HK-2 (cell line): Measurements from ENCODE around the gene TMED7.

Experiments used
- DNase-seq: peaks from one replicate; pipeline ENCODE4 v3.0.0-alpha.2; 2018; ENCODE audit not compliant: unreplicated experiment

The TMED7 gene

DNA sequence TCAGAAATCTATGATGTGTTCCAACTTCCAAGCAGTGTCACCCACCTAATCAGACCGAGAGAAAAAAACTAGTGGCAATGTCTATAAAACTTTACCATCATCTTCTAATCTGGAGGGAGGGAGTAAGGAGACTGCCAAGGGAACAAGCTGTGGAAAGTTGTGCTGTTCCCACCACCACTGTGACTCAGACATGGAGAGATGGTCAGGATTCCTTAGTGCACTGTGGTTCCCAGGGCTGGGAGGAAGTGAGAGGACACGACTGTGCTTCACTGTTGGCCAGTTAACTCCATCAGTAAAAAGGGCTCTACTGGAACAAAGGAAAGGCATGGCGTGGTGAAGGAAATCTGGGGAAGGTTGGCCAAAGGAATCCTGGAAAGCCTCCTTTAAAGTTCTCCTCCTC lies 42.4 kb downstream of the TMED7 start:
- DNase-seq: peak; percentile 28

DNA sequence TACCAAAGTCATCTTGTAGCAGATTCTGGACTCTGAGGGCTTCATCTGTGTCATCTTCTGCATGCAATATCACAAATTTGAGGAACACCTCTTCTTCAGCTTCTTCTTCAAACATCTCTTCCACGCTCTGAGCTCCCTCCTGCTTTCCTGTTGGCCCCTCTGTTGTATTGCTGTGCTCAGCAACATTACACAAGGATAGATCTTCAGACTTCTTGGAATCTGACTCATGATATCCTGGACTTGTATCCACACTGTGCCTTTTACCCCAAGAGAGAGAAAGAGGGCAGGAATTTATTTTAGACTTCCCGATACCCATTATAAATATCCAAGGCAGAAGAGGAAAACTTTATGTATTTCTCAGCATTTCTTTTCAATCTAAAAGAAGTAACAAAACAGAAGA lies 44.9 kb downstream of the TMED7 start:
- no peak for DNase-seq

DNA sequence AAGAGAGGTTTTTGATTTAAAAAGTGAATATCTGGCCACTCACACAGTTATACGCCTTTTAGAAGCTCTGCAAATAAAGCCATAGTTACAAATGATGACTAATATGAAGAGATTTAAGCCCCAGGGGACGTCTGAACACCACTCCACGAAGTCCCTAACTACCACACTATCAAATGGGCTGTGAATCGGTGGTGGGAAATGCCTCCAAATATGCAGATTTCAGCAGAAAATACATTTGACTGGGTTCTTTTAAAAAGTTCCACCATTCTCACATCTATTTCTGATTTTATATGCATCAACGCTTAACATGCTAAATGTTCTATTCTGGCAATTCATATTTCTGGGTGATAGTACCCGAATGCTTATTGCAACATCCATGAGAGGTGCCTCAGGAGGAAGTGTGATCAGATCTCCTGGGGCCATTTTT lies 46.1 kb downstream of the TMED7 start:
- no peak for DNase-seq

DNA sequence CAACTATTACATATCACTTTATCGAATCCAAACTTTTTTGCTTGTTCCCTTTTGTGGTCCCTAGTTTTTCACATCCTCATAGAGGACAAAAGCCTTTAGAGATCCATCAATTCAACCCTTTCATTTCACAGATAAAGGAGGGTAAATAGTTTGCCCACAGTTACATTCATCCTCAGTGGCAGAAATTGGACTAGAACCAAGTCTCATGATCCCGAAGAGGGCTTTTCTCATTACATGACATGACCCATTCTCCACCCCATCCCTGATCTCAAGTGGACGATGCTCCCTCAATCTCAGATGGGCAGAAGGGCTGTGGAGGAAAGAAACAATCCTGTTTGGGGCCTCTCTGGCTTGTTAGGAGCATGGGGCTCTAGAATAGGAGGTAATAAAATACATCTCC lies 46.6 kb downstream of the TMED7 start:
- DNase-seq: no peak

DNA sequence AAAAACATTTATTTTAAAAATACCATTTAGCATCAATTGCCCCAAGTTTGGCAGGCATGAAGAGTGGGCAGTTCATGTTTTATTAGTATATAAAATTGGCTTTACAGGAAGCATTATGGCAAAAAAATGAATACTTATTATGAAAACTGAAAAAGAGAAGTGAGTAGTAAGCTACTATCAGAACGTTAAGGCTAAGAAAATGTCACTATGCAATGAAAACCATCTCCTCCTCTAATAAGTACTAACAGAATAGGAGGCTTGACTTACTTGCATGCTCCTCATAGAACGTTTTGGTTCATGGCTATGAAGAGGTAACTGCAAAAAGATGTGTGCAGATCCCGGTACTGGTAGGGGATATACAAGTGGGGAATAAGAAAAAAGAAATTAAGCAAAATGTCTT lies 47.2 kb downstream of the TMED7 start:
- DNase-seq: no peak

DNA sequence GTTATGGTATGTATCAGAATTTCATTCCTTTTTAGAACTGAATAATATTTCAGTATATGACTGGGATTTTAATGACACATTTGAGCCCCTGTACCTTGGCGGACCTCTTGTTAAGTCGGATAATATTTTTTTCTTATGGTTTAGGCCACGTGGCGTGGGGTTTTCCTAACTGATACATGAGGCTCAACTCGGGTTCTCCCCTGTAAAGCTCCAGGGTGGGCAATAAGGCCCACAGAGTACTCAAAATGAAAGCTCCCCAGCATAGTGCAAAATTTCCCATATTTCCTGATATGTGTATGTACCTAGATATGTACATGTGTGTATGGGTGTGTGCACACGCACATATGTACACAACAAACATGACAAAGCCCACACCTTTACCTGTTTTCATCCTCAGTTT lies 48.1 kb downstream of the TMED7 start:
- DNase-seq: no peak

DNA sequence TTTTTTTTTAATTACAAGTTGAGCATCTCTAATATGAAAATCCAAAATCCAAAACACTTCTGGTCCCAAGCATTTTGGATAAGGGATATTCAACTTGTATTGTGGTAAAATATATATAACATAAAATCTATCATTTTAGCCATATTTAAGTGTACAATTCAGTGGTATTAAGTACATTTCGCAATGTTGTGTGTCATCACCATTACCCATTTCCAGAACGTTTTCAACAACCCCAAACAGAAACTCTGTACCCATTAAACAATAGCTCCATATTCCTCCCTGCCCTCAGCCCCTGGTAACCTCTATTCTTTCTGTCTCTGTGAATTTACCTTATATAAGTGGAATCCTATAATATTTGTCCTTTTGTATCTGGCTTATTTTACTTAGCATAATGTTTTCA lies 48.5 kb downstream of the TMED7 start:
- DNase-seq: no peak

DNA sequence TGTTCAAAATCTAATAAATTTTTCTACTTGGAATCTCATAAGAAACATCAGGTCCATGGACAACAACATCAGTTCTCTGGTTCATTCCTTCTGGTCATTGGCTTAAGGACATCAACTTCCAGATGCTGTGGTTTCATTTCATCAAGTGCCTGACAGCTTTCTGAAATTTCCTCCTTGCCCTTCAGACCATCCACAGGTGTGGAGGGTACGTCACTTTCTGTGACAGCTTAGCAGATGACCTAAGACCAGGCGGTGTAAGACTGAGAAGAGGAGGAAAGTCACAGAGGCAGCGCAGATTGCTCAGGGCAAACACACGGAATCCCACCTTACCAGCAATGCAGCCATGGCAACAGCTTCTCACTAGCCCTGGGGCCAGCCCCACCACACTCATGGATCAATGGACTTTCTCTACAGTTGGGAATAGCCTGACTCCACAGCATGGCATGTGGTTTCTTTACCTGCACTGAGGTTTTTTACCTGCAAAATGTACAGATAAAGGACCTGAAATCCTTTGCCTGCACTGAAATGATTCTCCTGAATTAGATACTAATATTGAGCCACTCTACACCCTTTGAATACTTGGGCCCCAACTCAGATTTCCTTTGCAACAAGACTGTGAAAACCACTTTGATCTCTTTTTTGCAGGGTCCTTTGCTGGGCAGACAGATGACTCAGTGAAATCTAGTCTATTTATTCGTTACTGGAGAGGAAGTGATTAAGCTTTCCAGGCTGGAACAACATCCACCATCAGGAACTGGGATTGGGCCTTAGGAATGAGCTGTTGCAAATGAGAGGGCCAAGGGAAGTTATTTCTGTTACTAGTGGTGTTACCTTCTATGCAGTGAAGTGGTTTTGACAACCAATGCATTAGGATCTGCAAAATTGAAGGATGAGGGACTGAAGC lies 50.4 kb downstream of the TMED7 start:
- peak; percentile 15 for DNase-seq

DNA sequence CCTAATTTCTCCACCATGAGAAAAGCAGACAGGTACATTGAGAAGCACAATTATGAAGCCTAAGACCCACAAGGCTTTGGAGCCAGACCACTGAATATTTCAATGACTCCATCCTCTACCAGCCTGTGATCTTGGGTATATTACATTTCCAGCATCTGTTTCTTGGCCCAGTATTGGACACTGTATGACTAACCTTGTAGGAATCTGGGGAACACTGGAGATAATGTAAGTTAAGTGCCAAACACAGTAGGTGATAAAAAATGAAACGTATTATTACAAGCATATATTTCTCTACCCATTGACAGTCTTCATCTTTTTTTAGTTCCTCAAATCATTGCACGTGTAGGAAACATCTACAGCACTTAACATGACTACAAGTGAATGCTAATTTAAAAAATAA lies 52.7 kb downstream of the TMED7 start:
- no peak for DNase-seq

DNA sequence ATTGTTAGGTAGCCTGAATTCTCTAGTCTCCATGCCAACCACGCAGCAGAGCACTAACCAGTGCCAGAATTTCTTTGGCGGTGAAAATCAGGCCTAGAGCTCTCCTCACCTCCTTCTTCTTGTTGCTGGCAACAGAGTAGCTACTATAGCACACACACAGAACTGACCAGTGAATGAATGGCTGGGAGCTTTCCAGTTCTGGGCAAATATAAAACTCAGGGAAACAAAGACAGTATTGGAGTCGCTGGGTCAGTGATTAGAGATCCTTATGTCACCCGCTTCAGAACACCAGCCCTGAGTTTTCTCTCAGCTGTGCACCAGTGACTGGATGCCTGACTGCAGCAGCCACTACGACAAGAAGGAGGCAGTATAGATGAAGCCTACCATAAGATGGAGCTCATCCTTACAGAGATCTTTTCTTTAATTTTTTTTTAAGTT lies 54.4 kb downstream of the TMED7 start:
- DNase-seq: no peak

DNA sequence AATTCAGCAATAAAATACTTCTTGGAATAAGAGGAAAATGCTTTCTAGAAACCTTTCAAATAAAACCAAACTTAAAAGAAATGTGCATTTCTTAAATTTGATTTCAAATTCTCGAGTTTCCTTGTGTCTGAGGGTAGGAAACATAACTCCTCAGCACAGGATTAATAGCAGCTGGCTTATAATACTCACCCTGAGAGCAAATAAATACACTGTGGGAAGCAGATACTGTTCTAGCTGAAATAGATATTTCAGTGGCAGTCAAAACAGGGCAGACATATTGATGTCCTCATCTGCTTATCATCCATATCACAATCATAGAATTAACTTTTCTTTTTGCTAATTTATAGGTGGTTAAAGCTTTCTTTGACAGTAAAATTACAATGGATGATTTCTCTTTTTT lies 57.2 kb downstream of the TMED7 start:
- no peak for DNase-seq

DNA sequence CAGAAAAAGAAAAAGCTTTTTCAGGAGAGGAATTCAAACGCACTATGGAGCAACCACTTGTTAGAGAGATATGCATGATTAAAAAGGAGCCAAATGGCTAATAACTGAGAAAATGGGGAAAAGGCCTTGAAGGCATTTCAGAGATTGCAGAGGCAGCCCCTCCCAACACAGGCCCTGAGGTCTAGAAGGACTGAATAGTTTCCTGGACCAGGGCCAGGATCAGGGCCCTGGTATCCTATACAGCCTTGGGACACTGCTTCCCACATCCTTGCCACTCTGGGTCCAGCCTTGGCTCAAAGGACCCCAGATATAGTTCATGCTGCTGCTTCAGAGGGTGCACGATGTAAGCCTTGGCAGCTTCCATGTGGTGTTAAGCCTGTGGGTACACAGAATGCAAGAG lies 60.6 kb downstream of the TMED7 start:
- DNase-seq: no peak
